CD4-positive, alpha-beta T cell treated with Interleukin-2 at 100 ng/mL for 4 hours (primary cell): Measurements from ENCODE around the gene EXOSC5.

Experiments
- DNase-seq: peaks from one replicate; pipeline ENCODE4 v3.0.0-alpha.2; 2020; ENCODE audit warnings: low spot score

The EXOSC5 gene

GRCh38 chr19:41341669-41342490, 55.3 kb downstream of the EXOSC5 start:
- DNase-seq, result no peak

- DNase-seq, result no peak
Measured at GRCh38 chr19:41339936-41340335, 57.2 kb downstream of the EXOSC5 start.
